GM11168 (cell line): ENCODE results near the gene CTU1.

Experiments
- in situ Hi-C: fragments of 300-500 bp; cut with MboI; formaldehyde crosslinking; loops from one replicate; pipeline ENCODE4 v1.12.0; 2022; ENCODE audit warnings: low sequenced_read_pairs; ENCODE audit not compliant: unreplicated experiment

Gene CTU1

DNA sequence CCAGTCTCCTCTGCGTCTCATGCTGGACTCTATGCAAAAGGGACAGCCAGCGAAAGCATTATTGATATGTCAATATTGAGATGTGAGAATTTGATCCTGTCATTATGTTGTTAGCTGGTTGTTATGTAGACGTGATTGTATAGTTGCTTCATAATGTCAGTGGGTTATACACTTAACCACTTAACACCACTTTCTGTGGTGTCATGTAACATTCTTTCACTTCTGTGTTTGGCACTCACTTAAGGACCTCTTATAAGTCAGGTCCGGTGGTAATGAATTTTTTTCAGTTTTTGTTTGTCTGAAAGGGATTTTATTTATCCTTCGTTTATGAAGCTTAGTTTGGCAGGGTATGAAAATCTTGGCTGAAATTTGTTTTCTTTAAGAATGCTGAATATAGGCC lies 26.8 kb upstream of the CTU1 start:
- in situ Hi-C loops = no loop called here

- in situ Hi-C loops = no loop called here
Observed at GRCh38 chr19:51131780-51132680, 23.8 kb upstream of the CTU1 start.

DNA sequence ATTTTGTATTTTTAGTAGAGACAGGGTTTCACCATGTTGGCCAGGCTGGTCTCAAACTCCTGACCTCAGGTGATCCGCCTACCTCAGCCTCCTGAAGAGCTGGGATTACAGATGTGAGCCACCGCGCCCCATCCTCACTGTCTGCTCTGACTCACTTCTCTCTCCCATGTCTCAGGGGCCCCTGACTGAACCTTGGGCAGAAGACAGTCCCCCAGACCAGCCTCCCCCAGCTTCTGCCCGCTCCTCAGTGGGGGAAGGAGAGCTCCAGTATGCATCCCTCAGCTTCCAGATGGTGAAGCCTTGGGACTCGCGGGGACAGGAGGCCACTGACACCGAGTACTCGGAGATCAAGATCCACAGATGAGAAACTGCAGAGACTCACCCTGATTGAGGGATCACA lies 21.5 kb upstream of the CTU1 start:
- in situ Hi-C loops = no loop called here

GRCh38 chr19:51128227-51128626 lies 20.0 kb upstream of the CTU1 start:
- in situ Hi-C loops = no loop called here

- in situ Hi-C loops = no loop called here
Observed at GRCh38 chr19:51127755-51128154, 19.5 kb upstream of the CTU1 start.

- in situ Hi-C loops = no loop called here
Observed at GRCh38 chr19:51127032-51127431, 18.8 kb upstream of the CTU1 start.

GRCh38 chr19:51125421-51126075 lies 17.3 kb upstream of the CTU1 start:
- in situ Hi-C loops = no loop called here

GRCh38 chr19:51124729-51125128 lies 16.5 kb upstream of the CTU1 start, which contains the start of gene SIGLEC9:
TSS of gene SIGLEC9 (plus strand) at chr19:51124906. CDS start at chr19:51124975, 69 bp downstream.
- in situ Hi-C loops = no loop called here

- in situ Hi-C loops = no loop called here
Observed at GRCh38 chr19:51124216-51124615, 16.0 kb upstream of the CTU1 start.

DNA sequence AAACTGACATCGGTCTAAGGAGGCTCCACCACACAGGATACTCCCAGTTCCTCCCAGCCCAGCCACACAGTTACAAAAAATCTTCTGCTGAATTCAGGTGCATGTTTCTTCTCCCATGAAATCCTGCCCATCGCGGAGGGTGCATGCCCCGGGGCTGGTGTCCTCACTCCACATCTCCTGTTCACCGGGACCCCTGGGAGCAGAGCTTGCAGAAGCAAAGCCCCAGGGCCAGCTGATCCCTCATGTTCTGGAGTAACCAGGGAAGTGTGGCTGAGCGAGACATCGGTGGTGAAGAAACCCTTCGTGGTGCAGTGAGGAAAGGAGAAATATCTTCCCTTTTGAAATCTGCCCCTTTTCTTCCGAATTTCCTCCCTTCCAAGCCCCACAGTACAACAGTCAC lies 15.6 kb upstream of the CTU1 start:
- in situ Hi-C loops = no loop called here

GRCh38 chr19:51123381-51123800 lies 15.2 kb upstream of the CTU1 start:
- in situ Hi-C loops = no loop called here

DNA sequence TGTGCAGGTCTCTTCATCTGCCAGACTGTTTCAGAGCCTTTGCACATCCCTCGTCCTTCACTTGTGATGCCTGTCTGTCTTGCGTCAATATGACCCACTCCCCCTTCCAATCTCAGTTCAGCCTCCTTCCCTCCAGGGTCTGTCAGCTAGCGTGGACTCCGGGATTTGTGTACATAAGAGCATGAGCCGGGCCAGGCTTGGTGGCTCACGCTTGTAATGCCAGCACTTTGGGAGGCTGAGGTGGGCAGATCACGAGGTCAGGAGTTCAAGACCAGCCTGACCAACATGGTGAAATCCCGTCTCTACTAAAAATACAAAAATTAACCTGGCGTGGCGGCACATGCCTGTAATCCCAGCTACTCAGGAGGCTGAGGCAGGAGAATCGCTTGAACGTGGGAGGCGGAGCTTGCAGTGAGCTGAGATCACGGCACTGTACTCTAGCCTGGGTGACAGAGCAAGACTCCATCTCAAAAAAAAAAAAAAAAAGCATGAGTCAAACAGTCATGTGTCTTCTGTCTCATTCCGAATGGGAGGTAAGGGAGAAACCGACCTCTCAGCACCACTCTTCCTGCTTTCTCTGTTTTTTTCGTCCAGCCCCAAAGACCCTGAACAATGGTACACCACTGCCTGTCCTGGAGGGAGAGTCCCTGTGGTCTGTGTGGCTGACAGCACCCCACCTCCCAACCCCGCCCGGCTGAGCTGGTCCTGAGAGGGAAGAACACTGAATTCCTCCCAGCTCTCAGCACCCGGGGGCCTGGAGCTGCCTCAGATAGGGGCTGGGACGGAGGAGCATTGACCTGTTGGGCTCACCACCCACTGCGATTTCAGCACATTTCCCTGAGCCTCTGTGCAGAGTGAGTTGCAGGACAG lies 14.1 kb upstream of the CTU1 start:
- in situ Hi-C loops = no loop called here

DNA sequence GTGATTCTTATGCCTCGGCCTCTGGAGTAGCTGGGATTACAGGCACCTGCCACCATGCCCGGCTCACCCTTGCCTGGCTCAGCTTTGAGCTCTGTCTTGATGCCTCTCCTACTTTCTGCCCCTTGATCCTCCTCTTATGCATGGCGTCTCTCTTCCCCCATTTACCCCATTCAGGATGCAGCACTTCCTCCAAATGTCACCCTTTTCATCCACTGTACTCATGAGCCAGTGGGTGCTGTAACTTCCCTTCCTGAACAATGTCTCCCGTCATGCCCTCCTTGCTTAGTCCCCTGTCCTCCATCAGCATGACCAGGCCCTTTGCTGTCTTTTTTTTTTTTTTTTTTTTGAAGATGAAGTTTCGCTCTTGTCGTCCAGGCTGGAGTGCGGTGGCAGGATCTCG lies 13.0 kb upstream of the CTU1 start:
- in situ Hi-C loops = no loop called here

DNA sequence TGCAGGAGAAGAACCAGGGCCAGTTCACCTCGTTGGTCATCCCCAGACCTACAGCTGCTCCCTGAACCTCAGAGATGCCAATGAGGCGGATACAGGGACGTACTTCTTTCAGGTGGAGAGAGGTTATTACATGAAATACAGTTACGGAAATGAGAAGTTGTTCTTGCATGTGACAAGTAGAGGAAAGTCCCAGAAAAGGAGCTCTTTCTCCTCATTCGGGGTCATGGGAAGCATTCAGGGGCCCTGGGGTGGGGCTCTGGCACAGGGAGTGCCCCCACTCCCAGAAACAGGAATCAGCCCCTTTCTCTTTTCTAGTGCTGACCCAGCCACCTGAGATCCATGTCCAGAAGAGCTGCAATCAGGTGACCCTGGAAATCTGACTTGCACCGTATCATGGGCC lies 12.0 kb upstream of the CTU1 start:
- in situ Hi-C loops = no loop called here

DNA sequence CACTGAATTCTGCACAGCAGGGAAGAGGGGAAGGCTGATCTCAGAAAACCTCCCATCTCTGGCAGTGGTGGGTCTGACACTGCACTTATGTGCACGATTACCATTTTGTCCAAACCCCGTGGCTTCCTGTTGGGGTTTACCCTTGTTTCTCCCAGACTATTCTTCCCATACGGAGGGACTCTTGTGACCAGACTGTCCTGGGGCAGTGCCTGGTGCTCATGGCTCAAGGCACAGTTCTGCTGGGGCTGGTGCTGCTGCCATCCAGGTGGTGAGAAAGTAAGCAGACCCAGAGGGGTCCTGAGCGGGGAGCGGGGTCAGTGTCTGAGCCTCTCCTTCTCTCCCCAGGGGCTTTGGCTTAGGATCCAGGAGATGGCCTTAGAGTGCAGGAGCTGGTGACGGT lies 11.4 kb upstream of the CTU1 start:
- in situ Hi-C loops = no loop called here

DNA sequence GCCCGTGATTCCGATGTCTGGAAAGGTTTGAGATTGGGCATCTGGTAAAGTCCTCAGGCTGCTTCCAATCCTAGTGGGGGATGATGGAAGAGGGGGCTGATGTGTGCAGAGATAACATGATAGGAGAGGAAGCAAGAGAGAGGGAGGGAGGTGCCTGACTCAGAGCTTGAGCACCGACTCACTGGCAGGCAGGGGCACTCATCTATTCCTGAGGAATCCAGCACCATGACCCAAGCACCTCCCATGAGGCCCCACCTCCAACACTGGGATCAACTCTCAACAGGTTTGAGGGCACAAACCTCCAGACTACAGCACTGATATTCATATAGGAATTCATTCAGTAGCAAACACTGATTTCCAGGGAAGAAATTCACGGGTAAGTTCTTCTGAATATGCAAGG lies 10.9 kb upstream of the CTU1 start:
- in situ Hi-C loops = no loop called here

GRCh38 chr19:51116736-51117286 lies 8.6 kb upstream of the CTU1 start:
- in situ Hi-C loops = no loop called here

DNA sequence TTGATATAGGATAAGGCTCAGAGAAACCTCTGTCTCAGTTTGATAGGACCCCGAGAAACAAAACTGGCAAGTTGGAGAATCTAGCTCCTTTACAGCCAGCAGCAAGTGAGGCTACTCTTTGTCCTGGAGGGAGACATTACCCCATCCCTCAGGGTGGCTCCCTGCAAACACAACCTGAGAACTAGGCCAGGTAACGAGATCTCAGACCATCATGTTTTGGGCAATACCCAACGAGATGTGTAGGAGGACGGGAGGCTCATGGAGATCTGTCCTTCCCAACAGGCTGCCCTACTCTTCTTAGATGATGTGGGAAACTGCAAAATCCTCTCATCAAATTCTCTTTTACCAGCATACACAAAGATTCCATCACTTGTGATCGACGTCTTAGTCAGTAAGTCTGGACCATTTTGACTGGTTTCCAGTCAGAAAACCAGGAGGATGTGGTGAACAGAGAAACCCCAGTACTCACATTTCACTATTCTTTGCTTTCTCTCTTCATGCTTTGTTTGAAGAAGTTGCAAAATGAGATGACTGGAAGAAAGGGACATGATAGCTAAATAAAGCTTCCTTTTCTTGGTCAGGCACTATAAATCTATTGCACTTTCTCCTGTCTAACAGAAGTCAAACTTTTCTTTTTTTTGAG lies 6.0 kb upstream of the CTU1 start:
- in situ Hi-C loops = no loop called here

GRCh38 chr19:51111606-51112005 lies 3.4 kb upstream of the CTU1 start:
- in situ Hi-C loops = no loop called here

- in situ Hi-C loops = no loop called here
Observed at GRCh38 chr19:51110666-51110971, 2.4 kb upstream of the CTU1 start.
